Anterior cingulate cortex (tissue), 58 donors: Measurements from ENCODE around the gene NR2C2.

Experiments used
- DNase-seq, 58 donors: peaks; one replicate each; lab custom pipeline; 2025; lab: John Stamatoyannopoulos, UW

Gene NR2C2

GRCh38 chr3:15094187-15094875 is 146.9 kb downstream of the NR2C2 start:
- no peak for DNase-seq

GRCh38 chr3:15096046-15096445 is 148.7 kb downstream of the NR2C2 start:
- peak in 13 of 58 donors; percentile 2 to 35 (median 7) for DNase-seq

- no peak for DNase-seq
Observed at GRCh38 chr3:15097891-15098290, 150.5 kb downstream of the NR2C2 start.
